IPS DF 19.7 (cell line): ENCODE data around the gene DIO1.
"Not testable (repeated sequence)": the region's sequence is repeated elsewhere in the genome, so short reads cannot be mapped to it uniquely, and the experiment has no call there.

ENCODE experiments used
- DNase-seq: peaks from one replicate; pipeline ENCODE4 v3.0.0-alpha.2; 2013; ENCODE audit warnings: low read depth, low spot score

The DIO1 gene

DNA sequence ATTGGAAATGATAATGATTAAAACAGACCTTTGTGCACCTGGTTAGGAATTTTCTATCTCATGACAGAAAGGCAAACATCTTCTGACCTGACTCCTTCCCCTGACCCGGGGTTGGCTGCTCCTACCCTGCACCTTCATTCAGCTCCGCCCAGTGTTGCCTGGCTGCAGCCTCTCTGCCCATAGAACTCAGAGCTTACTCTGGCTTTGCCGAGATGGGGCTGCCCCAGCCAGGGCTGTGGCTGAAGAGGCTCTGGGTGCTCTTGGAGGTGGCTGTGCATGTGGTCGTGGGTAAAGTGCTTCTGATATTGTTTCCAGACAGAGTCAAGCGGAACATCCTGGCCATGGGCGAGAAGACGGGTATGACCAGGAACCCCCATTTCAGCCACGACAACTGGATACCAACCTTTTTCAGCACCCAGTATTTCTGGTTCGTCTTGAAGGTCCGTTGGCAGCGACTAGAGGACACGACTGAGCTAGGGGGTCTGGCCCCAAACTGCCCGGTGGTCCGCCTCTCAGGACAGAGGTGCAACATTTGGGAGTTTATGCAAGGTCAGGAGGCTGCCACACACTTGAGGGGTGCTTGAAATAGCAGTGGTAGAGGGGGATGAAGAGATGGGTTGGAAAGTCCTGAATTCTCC lies at the start of gene DIO1:
TSS of gene DIO1 (plus strand) at position 189 of the 638 bp plus-strand sequence. CDS start at position 213, 24 bp downstream.
- DNase-seq, result no peak

DNA sequence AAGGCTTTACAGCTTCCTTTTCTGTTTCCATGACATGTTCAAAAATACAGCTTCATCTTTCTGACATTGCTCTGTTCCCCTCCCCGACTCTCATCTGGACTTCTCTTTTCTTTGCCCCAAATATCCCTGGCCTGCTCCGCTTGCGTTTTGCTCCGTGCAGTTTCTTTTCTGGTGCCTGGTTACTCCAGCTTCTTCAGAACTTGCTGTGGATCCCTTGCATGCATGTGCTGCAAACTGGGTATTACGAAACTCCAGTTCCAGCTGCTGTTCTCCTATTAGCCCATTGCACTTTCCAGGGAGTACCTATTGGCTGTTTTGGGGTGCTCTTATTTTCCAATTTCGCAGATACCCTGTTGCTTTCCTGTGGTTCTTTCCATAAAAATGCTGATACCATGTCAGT lies 46.0 kb upstream of the DIO1 start:
- DNase-seq, result no peak

DNA sequence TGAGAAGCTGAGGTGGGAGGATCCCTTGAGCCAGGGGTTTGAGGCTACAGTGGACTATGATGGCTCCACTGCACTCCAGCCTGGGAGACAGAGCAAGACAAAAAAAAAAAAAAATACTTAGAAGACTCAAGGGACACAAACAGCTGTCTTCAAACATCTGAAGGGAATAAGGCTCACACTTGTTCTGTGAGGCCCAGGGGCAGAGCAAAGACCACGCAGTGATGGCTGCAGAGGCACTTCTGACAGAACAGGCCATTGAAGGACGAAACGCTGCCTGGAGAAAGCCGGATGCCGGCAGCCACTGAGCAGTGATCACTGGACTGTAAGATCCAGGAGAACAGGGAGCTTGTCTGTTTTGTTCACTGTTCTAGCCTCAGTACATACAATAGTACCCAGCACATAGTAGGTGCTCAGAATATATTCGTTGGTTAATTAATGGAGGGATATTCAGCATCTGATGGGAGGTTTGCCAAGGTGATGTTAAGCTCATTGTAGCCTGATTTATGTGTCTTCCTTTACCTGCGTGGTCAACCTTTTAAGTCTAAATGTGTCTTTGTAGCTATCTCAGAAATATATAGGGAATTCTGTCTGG lies 43.8 kb upstream of the DIO1 start:
- no peak for DNase-seq

DNA sequence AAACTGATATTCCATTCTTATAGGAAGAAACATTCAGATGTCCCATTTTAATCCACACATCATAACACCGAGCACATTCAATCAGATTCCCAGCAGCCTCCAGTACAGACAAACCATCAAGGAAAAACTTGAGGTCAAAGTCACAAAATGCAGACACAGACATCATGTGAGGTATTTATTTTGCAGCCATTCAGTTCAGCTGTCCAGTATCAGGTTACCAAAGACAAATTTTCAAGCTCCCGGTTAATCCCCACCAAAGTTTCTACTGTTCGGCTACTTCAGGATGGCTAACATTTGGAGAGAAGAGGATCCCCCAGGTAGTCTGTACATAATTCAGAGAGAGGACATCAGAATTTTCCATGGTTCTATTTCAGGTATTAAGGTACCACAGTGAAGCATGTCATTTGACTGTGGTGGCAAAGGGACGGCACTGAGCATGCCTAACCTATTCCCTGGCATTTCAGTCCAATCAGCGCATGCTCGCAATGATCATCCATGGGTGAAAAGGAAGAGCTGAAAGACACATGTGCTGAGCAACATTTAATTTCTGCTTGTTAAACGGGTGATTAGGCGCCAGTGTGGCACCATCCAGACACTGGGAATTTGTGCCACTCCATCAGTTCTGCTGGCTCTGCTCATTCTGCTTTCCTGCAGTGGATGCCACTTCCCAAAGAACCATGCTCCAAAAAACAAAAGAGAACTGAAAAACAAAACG lies 42.3 kb upstream of the DIO1 start:
- DNase-seq, result no peak

DNA sequence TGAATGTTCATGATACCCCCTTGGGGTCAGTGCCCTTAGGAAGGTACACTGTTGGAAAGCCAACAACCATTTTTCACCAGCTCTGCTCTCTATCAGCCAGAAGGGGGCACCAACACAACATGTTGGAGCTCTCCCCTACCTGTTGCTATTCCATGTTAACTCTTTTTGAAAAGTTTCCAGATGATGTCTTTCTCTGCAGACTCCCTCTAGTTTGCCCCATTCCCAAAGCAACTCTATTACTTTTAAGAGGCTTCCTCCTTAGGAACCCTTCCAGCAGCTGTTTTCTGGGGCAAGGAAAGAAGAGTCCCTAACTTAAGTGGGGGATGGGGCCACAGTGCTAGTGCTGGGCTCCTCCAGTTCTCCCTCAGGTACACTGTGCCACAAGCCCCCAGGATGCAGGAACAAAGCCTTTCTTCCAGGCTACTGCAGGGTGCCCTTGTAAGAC lies 33.0 kb upstream of the DIO1 start:
- DNase-seq, result peak; percentile 23

DNA sequence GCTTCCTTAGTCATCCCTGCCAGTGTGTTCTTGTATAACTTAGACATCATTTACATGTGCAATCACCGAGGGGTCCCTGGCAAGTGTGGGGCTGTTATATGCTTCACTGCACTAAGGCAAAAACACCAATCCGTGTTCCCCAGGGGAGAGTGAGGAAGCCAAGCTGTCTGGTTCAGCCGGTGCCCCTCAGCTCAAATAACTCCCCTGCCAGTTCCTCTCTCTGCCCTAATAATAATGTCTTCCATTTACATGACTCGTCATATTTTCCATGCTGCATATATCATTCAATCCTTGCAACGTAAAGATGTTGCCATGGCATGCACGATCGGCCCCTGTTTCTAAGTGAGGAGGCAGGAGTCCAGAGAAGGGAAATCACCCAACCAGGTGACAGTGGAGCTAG lies 31.5 kb upstream of the DIO1 start:
- DNase-seq, result no peak

DNA sequence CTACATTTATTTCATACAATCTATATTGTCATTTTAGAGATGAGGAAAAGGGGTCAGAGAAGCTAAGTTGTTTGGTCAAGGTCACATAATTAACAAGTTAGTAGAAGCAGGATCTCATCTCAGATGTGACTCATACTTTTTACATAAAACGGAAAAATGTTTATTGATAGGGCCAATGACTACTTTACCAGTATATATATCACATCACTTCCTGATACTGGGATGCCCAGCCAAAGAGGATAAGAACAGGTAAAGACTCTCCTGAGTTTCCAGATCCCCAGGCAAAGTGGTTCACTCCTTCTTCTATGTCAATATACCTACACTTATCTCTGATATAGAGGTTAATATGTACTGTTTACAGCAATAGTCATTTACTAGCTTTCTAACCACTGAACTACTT lies 25.4 kb upstream of the DIO1 start:
- no peak for DNase-seq

DNA sequence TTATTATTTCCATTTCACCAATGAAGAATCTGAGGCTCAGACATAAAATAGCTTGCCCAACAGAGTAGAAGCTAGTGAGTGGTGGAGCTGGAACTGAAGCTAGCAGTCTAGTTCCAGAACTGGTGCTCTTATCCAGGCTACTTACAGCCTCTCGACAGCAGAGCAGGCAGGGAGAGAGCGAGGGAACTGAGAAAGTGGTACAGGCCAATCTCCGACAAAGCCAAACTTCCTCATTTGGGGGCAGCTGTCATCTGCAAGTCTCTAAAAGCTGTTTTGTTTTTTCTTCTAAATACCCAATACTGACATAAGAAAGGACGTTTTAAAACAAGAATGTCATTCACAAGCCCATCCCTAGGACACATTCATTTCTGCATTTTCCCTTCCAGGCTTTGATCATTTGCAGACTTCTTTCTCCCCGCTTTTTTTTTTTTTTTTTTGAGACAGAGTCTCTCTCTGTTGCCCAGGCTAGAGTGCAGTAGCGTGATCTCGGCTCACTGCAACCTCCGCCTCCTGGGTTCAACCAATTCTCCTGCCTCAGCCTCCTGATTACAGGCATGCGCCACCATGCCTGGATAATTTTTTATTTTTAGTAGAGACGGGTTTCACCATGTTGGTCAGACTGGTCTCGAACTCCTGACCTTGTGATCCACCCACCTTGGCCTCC lies 24.4 kb upstream of the DIO1 start:
- DNase-seq, result no peak

DNA sequence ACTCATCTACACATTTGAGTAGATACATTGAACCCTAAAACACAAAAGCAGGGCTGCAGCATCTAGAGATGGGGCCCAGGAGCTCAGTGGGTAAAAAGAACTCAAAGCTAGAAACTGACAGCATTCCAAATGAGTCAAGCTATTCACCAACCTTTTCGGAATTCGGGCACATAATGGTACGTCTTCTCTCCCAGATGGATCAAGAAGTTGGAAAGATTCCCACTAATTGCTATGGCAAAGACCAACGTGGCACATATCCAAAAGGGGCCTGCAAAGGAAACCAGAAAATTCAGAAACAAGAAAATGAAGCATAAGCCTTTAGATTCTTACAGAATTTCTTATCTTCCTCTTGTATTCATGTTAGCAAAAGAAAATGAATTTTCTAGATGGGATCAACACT lies 22.8 kb upstream of the DIO1 start:
- no peak for DNase-seq

DNA sequence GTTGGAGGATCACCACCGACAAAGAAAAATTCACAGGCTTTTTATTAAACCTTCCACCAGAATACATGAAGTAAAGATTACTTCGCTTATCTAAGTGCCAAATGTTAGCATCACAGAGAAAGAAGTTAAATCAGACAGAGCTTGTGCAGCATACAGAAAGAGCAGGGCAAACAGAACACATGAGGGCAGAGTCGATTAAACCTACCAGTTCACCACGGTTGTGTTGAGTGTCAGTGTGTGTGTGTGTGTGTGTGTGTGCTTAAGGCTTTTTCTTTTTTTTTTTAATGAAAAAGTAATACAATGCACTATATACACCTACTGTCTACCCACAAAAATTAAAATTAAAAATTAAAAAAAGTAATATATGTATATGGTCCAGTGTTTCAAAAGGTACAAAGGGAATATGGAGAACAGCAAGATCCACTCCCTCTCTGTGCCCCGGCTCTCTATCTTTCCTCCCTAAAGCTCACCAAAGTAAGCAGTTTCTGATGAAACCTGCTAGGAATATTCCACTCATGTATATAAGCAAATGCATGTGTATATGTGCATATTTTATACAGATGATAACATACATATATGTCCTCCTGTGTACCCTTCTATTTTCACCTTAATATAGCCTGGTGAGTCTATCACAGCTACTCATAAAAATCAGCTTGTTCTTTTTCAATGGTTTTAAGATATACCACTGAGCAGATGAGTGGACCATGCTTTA lies 22.1 kb upstream of the DIO1 start:
- DNase-seq, result no peak

DNA sequence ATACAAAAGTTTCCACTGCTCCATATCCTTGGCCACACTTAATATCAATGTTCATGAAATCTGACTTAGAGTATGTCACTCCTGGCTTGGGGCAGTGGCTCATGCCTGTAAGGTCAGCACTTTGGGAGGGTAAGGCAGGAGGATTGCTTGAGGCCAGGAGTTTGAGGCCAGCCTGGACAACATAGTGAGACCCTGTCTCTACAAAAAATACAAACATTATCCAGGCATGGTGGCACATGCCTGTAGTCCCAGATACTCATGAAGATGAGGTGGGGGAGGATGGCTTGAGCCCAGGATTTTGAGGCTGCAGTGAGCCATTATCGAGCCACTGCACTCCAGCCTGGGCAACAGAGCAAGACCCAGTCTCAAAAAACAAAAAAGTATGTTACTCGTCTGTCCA lies 18.8 kb upstream of the DIO1 start:
- not testable (repeated sequence) for DNase-seq

DNA sequence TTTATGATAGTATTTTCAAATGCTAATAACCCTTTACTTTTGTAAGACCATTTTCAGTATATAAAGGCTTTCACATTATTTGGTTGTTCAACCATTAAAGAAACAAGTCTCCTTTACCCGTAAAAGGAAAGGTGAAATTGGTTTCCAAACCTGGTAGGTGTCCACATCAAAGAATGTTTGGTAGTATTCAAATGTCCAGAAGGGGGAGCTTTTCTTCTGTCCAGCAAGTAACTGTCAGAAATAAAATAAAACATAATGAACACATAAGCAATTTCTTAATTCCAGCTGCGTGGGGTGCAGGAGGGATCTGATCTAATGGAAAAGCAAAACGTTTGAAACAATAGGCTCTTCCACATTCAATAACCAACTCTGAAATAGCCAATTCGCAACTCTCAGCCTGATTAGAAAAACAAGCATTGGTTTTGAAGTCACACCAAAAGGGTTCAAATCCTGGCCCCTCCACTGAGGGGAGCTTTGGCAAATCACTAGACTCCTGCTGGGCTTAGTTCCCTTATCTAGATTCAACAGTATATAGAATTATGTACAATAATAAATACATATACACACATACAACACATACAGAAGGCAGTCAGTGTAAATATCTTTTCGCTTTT lies 15.4 kb upstream of the DIO1 start:
- DNase-seq, result peak; percentile 17

DNA sequence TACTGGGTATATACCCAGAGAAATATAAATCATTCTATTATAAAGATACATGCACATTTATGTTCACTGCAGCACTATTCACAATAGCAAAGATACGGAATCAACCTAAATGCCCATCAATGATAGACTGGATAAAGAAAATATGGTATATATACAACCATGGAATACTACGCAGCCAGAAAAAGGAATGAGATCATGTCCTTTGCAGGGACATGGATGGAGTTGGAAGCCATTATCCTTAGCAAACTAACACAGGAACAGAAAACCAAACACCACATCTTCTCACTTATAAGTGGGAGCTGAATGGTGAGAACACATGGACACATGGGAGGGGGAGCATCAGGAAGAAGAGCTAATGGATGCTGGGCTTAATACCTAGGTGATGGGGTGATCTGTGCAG lies 12.1 kb upstream of the DIO1 start:
- not testable (repeated sequence) for DNase-seq

DNA sequence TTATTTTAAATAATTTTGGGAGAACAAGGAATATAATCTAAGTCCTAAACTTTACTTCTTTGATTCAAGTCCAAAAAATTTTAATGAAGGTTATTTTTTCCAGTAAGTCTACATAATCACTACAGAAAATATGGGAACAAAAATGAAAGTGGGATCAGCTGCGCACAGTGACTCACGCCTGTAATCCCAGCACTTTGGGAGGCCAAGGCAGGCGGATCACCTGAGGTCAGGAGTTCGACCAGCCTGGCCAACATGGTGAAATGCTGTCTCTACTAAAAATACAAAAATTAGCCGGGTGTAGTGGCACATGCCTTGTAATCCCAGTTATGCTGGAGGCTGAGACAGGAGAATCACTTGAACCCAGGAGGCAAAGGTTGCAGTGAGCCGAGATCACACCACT lies 10.4 kb upstream of the DIO1 start:
- DNase-seq, result not testable (repeated sequence)

DNA sequence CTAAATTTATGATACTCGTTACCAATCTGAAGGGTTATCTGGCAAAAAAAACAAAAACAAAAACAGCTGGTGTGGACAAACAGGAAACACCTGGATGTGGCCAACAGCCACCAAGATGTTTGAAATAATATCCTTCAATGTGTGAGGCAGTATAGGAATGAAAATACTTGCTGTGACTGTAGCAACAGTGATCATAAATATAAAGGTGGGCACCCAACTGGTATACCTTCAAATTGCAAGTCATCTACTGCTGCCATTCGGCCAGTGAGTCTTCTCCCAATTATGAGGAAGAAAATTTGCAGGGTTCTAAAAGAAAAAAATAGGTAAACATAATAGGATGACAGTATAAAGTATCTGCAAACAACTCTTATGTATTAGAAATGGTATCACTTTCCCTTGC lies 5.3 kb upstream of the DIO1 start:
- DNase-seq, result no peak

DNA sequence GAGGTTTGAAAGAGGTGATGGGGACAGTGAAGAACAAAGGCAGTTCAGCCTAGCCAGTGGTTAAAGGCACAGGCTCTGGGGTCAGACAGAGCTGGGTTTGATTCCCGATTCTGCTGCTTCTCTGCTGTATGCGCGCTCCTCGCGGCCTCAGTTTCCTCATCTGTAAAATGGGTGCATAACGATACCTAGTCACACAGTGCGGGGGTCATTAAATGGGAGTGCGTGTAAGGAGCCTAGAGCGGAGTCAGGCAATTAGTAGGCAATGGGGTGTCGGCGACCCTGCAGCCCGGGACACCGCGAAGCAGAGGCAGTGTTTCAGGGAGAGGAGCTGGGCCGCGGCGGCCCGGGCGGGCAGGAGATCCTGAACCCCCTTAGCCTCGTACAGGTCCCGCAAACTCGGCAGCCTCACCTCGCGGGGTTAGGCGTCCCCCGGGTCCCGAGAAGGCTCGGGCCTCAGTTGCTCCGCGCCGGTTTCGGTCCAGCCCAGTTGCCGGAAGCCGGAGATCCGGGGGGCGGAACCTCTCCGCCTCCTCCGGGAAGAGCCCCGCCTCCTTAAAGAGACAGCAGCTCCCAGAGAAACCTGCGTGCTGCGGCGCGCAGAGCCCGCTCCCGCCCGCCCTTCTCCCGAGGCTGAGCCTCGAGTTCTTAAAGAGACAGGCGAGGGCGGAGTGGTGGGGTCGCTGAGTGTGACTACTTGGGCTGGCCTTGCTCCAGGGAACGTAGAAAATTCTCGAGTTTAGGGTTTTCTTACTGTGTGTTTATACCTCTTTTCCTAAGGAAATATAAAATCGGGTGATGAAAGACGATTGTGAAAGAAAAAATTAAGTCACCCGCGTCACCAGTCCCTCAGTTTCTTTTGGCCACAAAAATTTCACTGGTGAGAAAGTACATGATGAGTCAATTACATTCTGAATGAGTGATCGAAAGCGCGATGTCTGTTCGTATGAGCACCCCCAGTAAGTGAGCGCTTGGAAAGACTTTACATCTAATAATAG lies 4.4 kb upstream of the DIO1 start, which contains the start of gene YIPF1:
TSS of gene YIPF1 (minus strand) at position 494 of the 995 bp plus-strand sequence. CDS start 860 bp downstream, outside the sequence.
- peak; percentile 56 for DNase-seq

DNA sequence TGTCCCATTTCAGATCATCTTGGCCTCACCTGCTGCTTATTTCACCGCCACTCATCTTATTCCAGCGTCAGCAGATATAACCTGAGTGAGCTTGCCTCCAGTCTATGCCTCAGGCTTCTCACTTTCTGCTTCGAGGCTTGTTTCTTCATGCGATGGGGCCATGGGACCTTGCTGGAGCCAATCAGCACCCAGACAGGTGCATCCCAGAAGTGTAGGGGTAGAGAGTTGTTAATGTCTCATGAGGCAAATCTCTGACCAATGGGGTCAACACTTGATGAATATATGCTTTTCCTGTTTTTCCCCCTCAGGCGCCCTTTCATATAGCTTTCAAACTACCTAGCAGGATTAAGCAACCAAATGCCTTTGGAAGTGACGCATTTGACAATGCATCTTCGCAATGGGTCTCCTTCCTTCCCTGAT lies 3.5 kb upstream of the DIO1 start:
- no peak for DNase-seq

DNA sequence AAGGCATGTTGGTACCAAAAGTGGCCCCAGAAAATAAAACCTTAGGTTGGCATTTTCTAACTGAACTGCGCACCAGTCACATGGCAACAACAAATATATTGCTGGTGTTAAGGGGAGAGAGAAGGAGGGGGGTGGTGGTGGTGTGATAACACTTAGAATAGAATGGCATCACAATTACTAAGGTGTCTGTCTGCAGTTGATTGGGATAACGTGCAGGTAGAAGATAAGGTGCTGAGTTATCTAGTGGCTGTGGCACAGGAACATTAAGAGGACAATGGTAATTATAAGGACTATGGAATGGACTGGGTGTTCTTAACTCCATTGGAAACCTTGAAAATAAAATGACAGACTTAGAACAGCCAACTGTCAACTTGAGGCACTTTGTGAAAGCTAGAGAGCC lies 3.0 kb upstream of the DIO1 start:
- DNase-seq, result no peak

DNA sequence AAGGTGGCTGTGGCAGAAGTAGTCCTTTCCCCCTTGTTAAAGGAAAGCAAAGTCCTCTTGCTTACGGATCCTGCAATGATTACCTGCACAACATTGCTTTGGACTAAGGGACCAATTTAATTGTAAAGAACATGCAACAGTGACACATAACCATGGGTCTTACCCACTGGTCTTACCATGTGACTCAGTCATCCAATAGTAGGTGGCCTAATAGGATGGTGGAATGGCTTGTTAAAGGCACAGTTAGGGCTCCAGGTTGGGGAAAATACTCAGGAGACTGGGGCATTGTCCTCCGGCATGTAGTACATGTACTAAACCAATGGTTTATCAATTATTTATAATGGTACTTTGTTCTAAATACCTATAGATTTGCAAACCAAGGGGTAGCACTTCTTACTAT lies 2.3 kb upstream of the DIO1 start:
- no peak for DNase-seq

DNA sequence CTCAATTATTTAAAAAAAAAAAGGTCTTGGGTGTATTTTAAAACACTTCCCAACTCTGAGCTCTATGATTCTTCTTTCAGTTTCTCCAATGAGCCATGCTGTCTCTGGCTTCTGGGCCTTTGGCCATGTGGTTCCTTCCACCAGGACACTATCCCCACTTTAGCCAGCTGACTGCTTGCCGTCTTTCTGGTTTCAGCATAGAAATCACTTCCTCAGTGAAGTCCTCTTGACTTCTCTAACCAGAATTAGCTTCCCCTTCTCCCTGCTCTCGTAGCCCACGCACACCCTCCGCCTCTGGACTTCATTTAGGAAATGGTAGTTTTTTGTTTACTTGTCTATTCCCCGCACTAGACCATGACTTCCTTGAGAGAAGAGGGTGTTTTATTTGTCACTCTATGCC lies 1.1 kb upstream of the DIO1 start:
- no peak for DNase-seq
